ENCODE measurements around the gene MTG2. TPM values are rescaled to one million over a fixed set of nuclear protein-coding genes. Genes with fewer than 3 reads are reported as not detected.

MTG2 gene
- total and polyA plus RNA-seq, 2 of the 13 experiments (the other 11 are each of a cell fraction or from before 2014, with no cell fraction given): 20.4 to 37.8 TPM

DNA sequence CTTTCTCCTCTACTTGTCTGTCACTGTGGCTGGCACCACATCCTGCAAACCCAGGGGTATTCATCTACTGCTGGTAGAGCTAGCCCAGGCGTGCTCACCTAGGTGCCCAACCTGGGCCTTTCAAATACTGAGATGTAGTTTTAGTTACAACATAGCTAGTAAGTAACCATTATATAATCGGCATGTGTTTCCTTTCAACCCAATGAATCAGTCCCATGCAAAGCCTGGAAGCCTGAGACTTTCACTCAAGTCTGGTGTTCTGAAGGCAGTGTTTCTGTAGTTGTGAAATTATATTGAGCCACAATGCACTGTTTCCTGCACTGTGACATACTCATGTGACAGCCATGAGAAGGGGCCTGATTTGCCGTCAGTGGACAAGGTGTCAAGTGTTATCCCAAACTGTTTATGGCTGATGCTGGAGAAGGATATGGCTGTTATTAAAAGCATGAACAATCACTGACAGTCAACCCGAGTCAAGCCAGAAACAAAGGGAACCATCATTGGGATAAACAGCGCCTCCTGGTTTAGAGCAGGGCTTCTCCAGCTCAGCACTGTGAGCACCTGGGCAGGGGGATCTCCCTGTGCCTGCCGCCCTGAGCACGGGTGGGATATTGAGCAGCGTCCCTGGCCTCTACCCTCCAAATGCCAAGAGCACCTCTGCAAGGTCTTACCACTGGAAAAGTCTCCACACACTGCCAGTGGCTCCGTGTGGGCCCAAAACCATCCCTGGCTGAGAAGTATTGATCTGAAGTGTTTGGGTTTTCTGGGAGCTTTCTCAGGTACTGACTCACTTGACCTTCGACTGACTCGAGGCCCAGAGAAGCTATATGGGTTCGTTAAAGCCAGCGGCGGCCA, 41.2 kb upstream of the MTG2 start (continued):
- TF ChIP-seq, protein P1, sequence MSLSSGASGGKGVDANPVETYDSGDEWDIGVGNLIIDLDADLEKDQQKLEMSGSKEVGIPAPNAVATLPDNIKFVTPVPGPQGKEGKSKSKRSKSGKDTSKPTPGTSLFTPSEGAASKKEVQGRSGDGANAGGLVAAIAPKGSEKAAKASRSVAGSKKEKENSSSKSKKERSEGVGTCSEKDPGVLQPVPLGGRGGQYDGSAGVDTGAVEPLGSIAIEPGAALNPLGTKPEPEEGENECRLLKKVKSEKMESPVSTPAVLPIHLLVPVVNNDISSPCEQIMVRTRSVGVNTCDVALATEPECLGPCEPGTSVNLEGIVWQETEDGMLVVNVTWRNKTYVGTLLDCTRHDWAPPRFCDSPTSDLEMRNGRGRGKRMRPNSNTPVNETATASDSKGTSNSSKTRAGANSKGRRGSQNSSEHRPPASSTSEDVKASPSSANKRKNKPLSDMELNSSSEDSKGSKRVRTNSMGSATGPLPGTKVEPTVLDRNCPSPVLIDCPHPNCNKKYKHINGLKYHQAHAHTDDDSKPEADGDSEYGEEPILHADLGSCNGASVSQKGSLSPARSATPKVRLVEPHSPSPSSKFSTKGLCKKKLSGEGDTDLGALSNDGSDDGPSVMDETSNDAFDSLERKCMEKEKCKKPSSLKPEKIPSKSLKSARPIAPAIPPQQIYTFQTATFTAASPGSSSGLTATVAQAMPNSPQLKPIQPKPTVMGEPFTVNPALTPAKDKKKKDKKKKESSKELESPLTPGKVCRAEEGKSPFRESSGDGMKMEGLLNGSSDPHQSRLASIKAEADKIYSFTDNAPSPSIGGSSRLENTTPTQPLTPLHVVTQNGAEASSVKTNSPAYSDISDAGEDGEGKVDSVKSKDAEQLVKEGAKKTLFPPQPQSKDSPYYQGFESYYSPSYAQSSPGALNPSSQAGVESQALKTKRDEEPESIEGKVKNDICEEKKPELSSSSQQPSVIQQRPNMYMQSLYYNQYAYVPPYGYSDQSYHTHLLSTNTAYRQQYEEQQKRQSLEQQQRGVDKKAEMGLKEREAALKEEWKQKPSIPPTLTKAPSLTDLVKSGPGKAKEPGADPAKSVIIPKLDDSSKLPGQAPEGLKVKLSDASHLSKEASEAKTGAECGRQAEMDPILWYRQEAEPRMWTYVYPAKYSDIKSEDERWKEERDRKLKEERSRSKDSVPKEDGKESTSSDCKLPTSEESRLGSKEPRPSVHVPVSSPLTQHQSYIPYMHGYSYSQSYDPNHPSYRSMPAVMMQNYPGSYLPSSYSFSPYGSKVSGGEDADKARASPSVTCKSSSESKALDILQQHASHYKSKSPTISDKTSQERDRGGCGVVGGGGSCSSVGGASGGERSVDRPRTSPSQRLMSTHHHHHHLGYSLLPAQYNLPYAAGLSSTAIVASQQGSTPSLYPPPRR (CRISPR knock-in tag; IDR thresholded peaks at IDR 0.05; ENCODE audit: borderline replicate concordance): no peak
- no peak for TF ChIP-seq SRY (CRISPR knock-in tag; IDR thresholded peaks at IDR 0.05)
- TF ChIP-seq SIX1 (CRISPR knock-in tag; IDR thresholded peaks at IDR 0.05; ENCODE audit: borderline replicate concordance): no peak
- no peak for TF ChIP-seq ZNF468 (CRISPR knock-in tag; IDR thresholded peaks at IDR 0.05)
- TF ChIP-seq, protein P2, sequence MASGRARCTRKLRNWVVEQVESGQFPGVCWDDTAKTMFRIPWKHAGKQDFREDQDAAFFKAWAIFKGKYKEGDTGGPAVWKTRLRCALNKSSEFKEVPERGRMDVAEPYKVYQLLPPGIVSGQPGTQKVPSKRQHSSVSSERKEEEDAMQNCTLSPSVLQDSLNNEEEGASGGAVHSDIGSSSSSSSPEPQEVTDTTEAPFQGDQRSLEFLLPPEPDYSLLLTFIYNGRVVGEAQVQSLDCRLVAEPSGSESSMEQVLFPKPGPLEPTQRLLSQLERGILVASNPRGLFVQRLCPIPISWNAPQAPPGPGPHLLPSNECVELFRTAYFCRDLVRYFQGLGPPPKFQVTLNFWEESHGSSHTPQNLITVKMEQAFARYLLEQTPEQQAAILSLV (CRISPR knock-in tag; IDR thresholded peaks at IDR 0.05; ENCODE audit: borderline replicate concordance): no peak; the same call in none of the 2 replicates
- TF ChIP-seq, protein P3, sequence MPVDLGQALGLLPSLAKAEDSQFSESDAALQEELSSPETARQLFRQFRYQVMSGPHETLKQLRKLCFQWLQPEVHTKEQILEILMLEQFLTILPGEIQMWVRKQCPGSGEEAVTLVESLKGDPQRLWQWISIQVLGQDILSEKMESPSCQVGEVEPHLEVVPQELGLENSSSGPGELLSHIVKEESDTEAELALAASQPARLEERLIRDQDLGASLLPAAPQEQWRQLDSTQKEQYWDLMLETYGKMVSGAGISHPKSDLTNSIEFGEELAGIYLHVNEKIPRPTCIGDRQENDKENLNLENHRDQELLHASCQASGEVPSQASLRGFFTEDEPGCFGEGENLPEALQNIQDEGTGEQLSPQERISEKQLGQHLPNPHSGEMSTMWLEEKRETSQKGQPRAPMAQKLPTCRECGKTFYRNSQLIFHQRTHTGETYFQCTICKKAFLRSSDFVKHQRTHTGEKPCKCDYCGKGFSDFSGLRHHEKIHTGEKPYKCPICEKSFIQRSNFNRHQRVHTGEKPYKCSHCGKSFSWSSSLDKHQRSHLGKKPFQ (CRISPR knock-in tag; IDR thresholded peaks at IDR 0.05; ENCODE audit: insufficient replicate concordance): no peak

All from HepG2 (cell line).